MV-4-11 (cell line): Measurements from ENCODE around the gene RAD9A.

Experiments
- DNase-seq: peaks from one replicate; lab custom pipeline; 2025; lab: John Stamatoyannopoulos, UW

Gene RAD9A

GRCh38 chr11:67375320-67376055 lies 16.3 kb upstream of the RAD9A start:
- no peak for DNase-seq

GRCh38 chr11:67376063-67376820 lies 15.5 kb upstream of the RAD9A start:
- DNase-seq: no peak

GRCh38 chr11:67376873-67377808 lies 14.6 kb upstream of the RAD9A start:
- DNase-seq: no peak

GRCh38 chr11:67378544-67378943 lies 13.2 kb upstream of the RAD9A start:
- no peak for DNase-seq

- no peak for DNase-seq
These were observed 12.4 kb upstream of the RAD9A start for GRCh38 chr11:67379061-67380058.

- DNase-seq: peak; percentile 89
These were observed 10.4 kb upstream of the RAD9A start for GRCh38 chr11:67381244-67381972.

- DNase-seq: peak; percentile 72
These were observed 9.3 kb upstream of the RAD9A start for GRCh38 chr11:67382276-67383136.

GRCh38 chr11:67384851-67385366 lies 6.9 kb upstream of the RAD9A start:
- no peak for DNase-seq

- DNase-seq: no peak
These were observed 4.7 kb upstream of the RAD9A start for GRCh38 chr11:67387069-67387468.

- DNase-seq: no peak
These were observed 4.3 kb upstream of the RAD9A start for GRCh38 chr11:67387518-67387917.

- no peak for DNase-seq
These were observed 2.3 kb upstream of the RAD9A start for GRCh38 chr11:67389477-67389876.

- DNase-seq: no peak
These were observed 861 bp upstream of the RAD9A start for GRCh38 chr11:67390947-67391303.

GRCh38 chr11:67392183-67392715 lies 463 bp downstream of the RAD9A start:
- no peak for DNase-seq

GRCh38 chr11:67393437-67393836 lies 1.7 kb downstream of the RAD9A start:
- no peak for DNase-seq

- DNase-seq: no peak
These were observed 2.2 kb downstream of the RAD9A start for GRCh38 chr11:67393990-67394389.

- no peak for DNase-seq
These were observed 3.9 kb downstream of the RAD9A start for GRCh38 chr11:67395555-67396258.

- no peak for DNase-seq
These were observed 4.4 kb downstream of the RAD9A start for GRCh38 chr11:67396259-67396581.

- DNase-seq: no peak
These were observed 5.0 kb downstream of the RAD9A start for GRCh38 chr11:67396587-67397389.
